ENCODE data around the gene ADGRV1.

GRCh38 chr5:90741022-90741564 lies 182.5 kb downstream of the ADGRV1 start:
- no peak for TF ChIP-seq POLR2A (IDR thresholded peaks at IDR 0.05; ENCODE audit: low read depth, low read length)
- no peak for TF ChIP-seq POLR2AphosphoS5 (IDR thresholded peaks at IDR 0.05; ENCODE audit: low read depth, low read length)
